ENCODE data around the gene TRIM28. TPM values are rescaled to one million over a fixed set of nuclear protein-coding genes. Genes with fewer than 3 reads are reported as not detected.

TRIM28 gene
- total and polyA plus RNA-seq, 2 donors (not counting 3 experiments of a cell fraction or from before 2014, with no cell fraction given), result 429 to 521 TPM

GRCh38 chr19:58560007-58560887, 16.4 kb downstream of the TRIM28 start:
- no peak overlapping the region for H3K9ac ChIP-seq (replicated peaks; ENCODE audit: extremely low read depth, insufficient read depth, low read length)
- intact Hi-C loops (cut with micrococcal nuclease), result no loop called here

More at GRCh38 chr19:58560007-58560887, 16.4 kb downstream of the TRIM28 start:
- H3K27ac ChIP-seq (ENCODE audit: insufficient read depth, low read depth, low read length), result peak overlapping the region; percentile 83
- no peaks in the 10 kb centered on the region for H4K20me1 ChIP-seq (replicated peaks; ENCODE audit: control insufficient read depth, extremely low read depth, insufficient read depth, low read length)
- H3K4me1 ChIP-seq (ENCODE audit: control insufficient read depth, extremely low read depth, insufficient read depth, low read length), result peaks cover 38% of the 10 kb centered on the region
- DNase-seq (ENCODE audit: low read depth, low spot score) (no peak), FAIRE-seq (no peak)
- dilution Hi-C loops (cut with MboI; ENCODE audit: extremely low pct_ligation_motif_present, low sequenced_read_pairs), result no loop called here
- BruUV-seq (replicated peaks), result no TSS peak
- peak overlapping the region in 2 of 3 experiments; percentile 57 to 63 for H3K4me3 ChIP-seq (replicated peaks in 1 of 3; ENCODE audit: insufficient read depth in 1 of 3, low read depth in 1 of 3, low read length in 3 of 3)
- no peaks in the 10 kb centered on the region for H3K9me1 ChIP-seq (replicated peaks; ENCODE audit: control insufficient read depth, extremely low read depth, insufficient read depth, low read length)
- no peaks in the 10 kb centered on the region for H3K9me3 ChIP-seq (replicated peaks; ENCODE audit: control insufficient read depth, insufficient read depth, low read length)
- peak overlapping the region; percentile 70 for H3K4me2 ChIP-seq (ENCODE audit: insufficient read depth, low read length)
- CTCF ChIA-PET, result interaction anchor here (0.7 to 2.2 kb wide), 5 partner anchors 21 to 46 kb away, joined by 3 to 13 read pairs (median 7); partner anchors contain the start of gene ZBTB45
- H3K36me3 ChIP-seq (ENCODE audit: control insufficient read depth in 2 of 2, extremely low read depth in 1 of 2, insufficient read depth in 2 of 2, low read length in 2 of 2), result peaks cover 5 to 10% of the 10 kb centered on the region in 2 experiments
- H3K79me2 ChIP-seq (ENCODE audit: control insufficient read depth, insufficient read depth, low read length), result peaks cover 23% of the 10 kb centered on the region
- no peak overlapping the region for H2AFZ ChIP-seq (ENCODE audit: low read depth, low read length)
- TF ChIP-seq, protein P1, sequence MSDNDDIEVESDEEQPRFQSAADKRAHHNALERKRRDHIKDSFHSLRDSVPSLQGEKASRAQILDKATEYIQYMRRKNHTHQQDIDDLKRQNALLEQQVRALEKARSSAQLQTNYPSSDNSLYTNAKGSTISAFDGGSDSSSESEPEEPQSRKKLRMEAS (IDR thresholded peaks at IDR 0.05; ENCODE audit: insufficient read depth, insufficient read length), result no peak
- TF ChIP-seq JUN (IDR thresholded peaks at IDR 0.05; ENCODE audit: borderline replicate concordance, insufficient read depth, insufficient read length, low read depth) (no peak), CTCF (IDR thresholded peaks at IDR 0.05; ENCODE audit: extremely low read depth in 1 of 2, insufficient read depth in 1 of 2, low read depth in 1 of 2, low read length in 2 of 2) (no peak), POLR2A (IDR thresholded peaks at IDR 0.05; ENCODE audit: low read depth, low read length) (no peak), EZH2 (IDR thresholded peaks at IDR 0.05; ENCODE audit: borderline replicate concordance, low read depth, low read length, severe bottlenecking) (no peak), MYC (IDR thresholded peaks at IDR 0.05; ENCODE audit: low read depth, low read length) (no peak), POLR2AphosphoS5 (IDR thresholded peaks at IDR 0.05; ENCODE audit: insufficient read depth, low read depth, low read length) (no peak), GATA2 (IDR thresholded peaks at IDR 0.05; ENCODE audit: insufficient read depth, insufficient read length, low read depth, low read length) (no peak), FOS (IDR thresholded peaks at IDR 0.05; ENCODE audit: borderline replicate concordance, insufficient read depth, low read length) (no peak)
- peaks cover 11 to 22% of the 10 kb centered on the region in 2 experiments for H3K27me3 ChIP-seq (ENCODE audit: control insufficient read depth in 2 of 2, insufficient read depth in 2 of 2, low read length in 2 of 2)
- POLR2A ChIA-PET, result interaction anchor here (1.4 kb wide), 1 partner anchor 14 kb away, joined by 3 read pairs; no protein-coding TSS in a partner anchor
